NB4 (cell line): Measurements from ENCODE around the gene TNIP2.

ENCODE experiments used
- CTCF ChIP-seq: IDR thresholded peaks from one replicate; pipeline ENCODE4 v1.5.1; 2012; ENCODE audit warnings: low read depth, low read length
- TF ChIP-seq, protein P1 (sequence below): IDR thresholded peaks from 2 replicates; pipeline ENCODE4 v1.6.1; 2011; ENCODE audit warnings: low read depth, low read length

GRCh38 chr4:2787230-2788100 is 31.3 kb upstream of the TNIP2 start:
- peak; percentile 24 for TF ChIP-seq CTCF
- TF ChIP-seq, protein P1, sequence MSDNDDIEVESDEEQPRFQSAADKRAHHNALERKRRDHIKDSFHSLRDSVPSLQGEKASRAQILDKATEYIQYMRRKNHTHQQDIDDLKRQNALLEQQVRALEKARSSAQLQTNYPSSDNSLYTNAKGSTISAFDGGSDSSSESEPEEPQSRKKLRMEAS: peak; percentile 86
